Erythroblast (primary cell): ENCODE measurements around the gene CHST8.

Experiments
- GATA1 ChIP-seq: IDR thresholded peaks from 2 replicates; pipeline ENCODE4 v1.6.1; 2011; ENCODE audit warnings: low read depth, mild to moderate bottlenecking, control low read depth, low read length, moderate library complexity
- POLR2A ChIP-seq: IDR thresholded peaks from 2 replicates; pipeline ENCODE4 v1.6.1; 2011; ENCODE audit warnings: mild to moderate bottlenecking, low read length

DNA sequence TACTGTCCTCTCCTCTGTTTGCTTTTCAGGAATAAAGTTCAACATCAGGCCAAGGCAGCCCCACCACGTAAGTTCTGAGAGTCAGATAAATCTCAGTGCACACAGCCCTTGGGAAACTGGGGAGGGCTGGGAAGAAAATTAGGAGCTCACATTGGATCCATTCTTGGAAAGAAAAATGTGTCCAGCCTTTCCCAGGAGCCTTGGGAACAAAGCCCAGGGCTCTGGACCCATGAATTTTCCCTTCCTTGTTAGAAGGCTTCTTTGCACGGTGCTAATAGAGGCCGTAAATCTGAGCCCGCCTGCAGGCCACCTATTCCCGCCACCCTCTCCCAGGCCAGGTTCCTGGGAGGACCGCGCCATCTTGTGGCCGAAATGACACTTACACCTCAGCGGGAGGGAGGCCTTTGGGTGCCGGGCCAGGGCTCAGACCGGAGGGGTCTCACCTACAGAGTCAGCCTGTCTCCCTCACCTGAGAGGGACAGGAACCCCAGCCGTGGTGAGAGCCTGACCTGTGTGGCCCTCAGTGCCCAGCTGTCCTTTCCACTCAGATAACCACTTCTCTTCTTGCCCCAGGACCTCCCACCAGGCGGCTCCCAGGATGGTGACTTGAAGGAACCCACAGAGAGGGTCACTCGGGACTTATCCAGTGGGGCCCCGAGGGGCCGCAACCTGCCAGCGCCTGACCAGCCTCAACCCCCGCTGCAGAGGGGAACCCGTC, 149.8 kb downstream of the CHST8 start:
- TF ChIP-seq POLR2A (no peak), GATA1 (no peak)
